ENCODE data around the gene MT1X. TPM values are rescaled to one million over a fixed set of nuclear protein-coding genes. Genes with fewer than 3 reads are reported as not detected.
"Not testable (repeated sequence)": the region's sequence is repeated elsewhere in the genome, so short reads cannot be mapped to it uniquely, and the experiment has no call there.

MT1X gene
- total RNA-seq, 1 donor, result 39.9 TPM

DNA sequence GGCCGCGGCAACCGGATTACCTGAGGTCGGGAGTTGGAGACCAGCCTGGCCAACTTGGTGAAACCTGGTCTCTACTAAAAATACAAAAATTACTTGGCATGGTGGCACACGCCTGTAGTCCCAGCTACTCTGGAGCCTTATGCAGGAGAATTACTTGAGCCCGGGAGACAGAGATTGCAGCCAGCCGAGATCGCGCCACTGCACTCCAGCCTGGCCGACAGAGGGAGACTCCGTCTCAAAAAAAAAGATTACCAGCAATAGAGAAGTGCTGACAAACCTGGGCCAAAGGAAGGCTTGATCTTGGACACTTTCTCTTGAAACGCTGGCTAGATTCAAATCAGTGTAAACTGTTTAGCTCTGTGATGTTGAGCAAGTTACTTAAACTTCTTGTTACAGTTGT is 8.3 kb upstream of the MT1X start:
- TF ChIP-seq, protein P1, sequence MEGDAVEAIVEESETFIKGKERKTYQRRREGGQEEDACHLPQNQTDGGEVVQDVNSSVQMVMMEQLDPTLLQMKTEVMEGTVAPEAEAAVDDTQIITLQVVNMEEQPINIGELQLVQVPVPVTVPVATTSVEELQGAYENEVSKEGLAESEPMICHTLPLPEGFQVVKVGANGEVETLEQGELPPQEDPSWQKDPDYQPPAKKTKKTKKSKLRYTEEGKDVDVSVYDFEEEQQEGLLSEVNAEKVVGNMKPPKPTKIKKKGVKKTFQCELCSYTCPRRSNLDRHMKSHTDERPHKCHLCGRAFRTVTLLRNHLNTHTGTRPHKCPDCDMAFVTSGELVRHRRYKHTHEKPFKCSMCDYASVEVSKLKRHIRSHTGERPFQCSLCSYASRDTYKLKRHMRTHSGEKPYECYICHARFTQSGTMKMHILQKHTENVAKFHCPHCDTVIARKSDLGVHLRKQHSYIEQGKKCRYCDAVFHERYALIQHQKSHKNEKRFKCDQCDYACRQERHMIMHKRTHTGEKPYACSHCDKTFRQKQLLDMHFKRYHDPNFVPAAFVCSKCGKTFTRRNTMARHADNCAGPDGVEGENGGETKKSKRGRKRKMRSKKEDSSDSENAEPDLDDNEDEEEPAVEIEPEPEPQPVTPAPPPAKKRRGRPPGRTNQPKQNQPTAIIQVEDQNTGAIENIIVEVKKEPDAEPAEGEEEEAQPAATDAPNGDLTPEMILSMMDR (IDR thresholded peaks at IDR 0.05; ENCODE audit: insufficient read depth, low read length), result peak; percentile 70
- H3K4me3 ChIP-seq (ENCODE audit: low read depth, low read length), result no peak overlapping the region
- peak; percentile 44 for DNase-seq (ENCODE audit: low read depth)

DNA sequence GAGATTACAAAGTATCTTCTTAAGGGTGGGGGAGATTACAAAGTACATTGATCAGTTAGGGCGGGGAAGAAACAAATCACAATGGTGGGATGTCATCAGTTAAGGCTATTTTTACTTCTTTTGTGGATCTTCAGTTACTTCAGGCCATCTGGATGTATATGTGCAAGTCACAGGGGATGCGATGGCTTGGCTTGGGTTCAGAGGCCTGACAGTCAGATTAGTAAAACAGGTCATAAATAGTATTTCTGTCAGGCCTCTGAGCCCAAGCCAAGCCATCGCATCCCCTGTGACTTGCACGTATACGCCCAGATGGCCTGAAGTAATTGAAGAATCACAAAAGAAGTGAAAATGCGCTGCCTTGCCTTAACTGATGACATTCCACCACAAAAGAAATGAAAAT is 7.7 kb upstream of the MT1X start:
- DNase-seq (ENCODE audit: low read depth); H3K4me3 ChIP-seq (ENCODE audit: low read depth, low read length): not testable (repeated sequence)

DNA sequence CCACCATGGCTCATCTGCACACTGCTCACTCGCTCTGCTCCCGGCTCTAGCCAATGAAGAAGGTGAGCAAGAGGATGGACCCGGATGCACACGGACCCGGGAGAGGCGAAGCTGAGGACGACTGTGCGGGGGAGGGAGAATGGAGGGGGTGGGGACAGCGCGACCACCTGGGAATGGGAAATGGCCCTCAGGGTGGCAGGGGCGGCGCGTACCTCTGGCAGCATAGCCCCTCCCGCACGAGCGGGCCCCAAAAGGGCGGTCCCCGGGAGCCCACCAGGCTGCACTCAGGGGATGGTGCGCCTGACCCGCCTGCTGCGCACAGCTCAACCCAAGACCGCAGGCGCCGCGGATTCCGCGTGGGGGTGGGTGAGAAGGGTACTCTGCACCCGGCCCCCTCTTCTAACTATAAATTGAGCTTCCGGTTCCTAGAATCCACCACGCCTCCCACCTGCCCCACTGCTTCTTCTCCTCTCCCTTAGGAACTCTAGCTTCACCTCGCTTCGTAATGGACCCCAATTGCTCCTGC is 6.5 kb upstream of the MT1X start:
- DNase-seq (ENCODE audit: low read depth), result no peak
- H3K4me3 ChIP-seq (ENCODE audit: low read depth, low read length), result no peak overlapping the region
- TF ChIP-seq, protein P1 (IDR thresholded peaks at IDR 0.05; ENCODE audit: insufficient read depth, low read length), result no peak

DNA sequence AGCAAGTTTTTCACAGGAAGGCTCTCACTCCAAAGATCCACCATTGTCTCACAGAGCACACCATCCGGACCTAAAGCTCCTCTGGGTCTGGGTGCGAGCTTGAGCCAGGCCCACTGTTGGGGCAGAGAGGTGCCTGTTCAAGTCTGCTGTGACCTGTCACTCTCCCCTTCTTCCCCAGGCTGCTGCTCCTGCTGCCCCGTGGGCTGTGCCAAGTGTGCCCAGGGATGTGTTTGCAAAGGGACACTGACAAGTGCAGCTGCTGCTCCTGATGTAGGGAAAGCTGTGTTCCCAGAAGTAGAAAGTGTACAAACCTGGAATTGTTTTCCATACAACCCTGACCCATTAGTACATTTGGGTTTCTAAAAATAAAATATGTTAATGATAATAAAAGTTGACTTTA is 4.8 kb upstream of the MT1X start:
- TF ChIP-seq, protein P1 (IDR thresholded peaks at IDR 0.05; ENCODE audit: insufficient read depth, low read length), result no peak
- H3K4me3 ChIP-seq (ENCODE audit: low read depth, low read length), result no peak overlapping the region
- DNase-seq (ENCODE audit: low read depth), result no peak

DNA sequence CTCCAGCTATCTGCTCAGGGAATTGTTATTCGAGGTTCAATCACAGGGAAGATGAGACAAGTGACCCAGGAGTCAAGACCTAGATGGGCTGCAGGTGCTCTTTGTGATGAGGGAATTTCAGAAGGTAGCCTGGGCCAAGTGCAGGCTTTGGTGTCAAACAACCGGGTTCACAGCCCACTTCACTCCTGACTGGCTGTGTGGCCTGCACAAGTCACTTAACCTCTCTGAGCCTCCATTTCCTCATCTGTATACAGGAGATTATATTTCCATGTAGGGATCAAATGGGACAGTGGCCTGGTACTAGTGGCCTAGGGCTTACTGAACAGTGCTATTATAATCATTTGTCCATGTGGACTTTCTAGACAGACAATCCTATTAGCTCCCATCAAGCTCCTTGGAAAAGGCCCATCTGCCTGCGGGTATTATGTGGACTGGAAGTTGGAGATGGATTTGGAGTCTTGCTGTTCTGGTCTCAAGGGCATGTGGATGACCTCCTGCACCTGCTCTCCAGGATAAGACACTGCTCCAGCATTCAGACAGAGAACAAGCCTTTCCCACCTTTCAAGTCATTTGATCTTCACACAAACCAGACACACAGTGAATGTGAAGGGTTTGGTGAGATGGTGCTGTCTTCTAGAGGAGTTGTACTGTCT is 3.1 kb upstream of the MT1X start:
- DNase-seq (ENCODE audit: low read depth), result no peak
- H3K4me3 ChIP-seq (ENCODE audit: low read depth, low read length), result no peak overlapping the region
- TF ChIP-seq, protein P1 (IDR thresholded peaks at IDR 0.05; ENCODE audit: insufficient read depth, low read length), result no peak

DNA sequence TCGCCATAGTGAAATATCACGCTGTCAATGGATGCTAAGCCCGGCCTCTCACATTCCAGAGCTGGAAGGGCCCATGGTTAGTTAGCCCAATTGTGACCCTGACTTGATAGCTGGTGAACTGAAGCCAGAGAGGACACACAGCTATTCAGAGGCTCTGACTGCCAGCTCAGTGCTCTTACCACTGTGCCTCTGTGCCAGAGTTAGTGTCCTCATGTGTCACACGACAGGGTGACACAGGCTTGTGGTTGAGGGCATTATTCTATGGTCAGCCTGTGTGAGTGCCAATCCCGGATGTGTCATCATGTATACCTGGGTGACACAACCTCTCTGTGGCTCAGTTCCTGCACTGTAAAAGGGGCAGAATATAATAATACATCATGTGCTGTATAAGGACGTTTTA is 2.5 kb upstream of the MT1X start:
- H3K4me3 ChIP-seq (ENCODE audit: low read depth, low read length), result no peak overlapping the region
- no peak for DNase-seq (ENCODE audit: low read depth)
- TF ChIP-seq, protein P1 (IDR thresholded peaks at IDR 0.05; ENCODE audit: insufficient read depth, low read length), result no peak

DNA sequence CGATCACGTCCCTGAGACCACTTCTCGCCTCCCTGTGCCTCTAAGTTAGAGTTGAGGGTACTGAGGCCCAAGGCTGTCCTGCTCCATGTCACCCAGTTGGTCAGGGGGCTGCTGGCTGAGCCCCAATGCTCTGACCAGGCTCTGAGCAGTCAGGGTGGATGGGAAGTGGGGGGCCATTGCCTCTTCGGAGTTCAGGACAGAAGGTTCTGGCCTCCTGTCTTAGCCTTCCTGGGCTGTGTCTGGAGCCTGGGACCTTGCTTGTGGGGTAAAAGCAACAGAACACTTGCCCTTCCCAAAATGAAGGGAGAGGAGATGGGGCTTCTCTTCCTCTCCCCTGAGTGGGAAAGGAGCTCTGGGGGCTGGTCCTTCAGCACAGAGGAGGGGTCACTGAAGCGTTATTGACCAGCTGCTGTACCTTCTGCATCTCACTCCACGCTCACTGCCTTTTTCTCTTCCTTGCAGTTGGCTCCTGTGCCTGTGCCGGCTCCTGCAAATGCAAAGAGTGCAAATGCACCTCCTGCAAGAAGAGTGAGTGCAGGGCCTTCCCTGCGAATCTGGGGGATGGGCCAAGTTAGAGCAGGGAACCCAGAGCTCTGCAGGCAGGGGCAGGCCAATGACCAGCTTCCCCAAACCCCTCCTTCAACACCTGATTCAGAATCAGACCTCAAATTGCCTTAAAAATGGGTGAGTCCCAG is 580 bp downstream of the MT1X start:
- no peak for DNase-seq (ENCODE audit: low read depth)
- TF ChIP-seq, protein P1 (IDR thresholded peaks at IDR 0.05; ENCODE audit: insufficient read depth, low read length), result no peak
- peak overlapping the region; percentile 79 for H3K4me3 ChIP-seq (ENCODE audit: low read depth, low read length)
